Vagina (tissue), 2 donors: Measurements from ENCODE around the gene SPAG8.

Experiments
- POLR2A ChIP-seq, 2 donors: fragments of 450-650 bp; IDR thresholded peaks; one replicate each; pipeline ENCODE4 v1.6.1; 2017; ENCODE audit warnings: antibody characterized with exemption in 2 of 2, mild to moderate bottlenecking in 2 of 2, moderate library complexity in 2 of 2
- TF ChIP-seq, protein P1 (sequence below), 3 experiments: fragments of 450-650 bp in 2 of 3; fragments of 200-600 bp in 1 of 3; sonication (generic) in 1 of 3; IDR thresholded peaks; one replicate each; pipeline ENCODE4 v1.5.1; 2017 to 2019; ENCODE audit warnings: antibody characterized with exemption in 3 of 3, mild to moderate bottlenecking in 2 of 3, moderate library complexity in 2 of 3

DNA sequence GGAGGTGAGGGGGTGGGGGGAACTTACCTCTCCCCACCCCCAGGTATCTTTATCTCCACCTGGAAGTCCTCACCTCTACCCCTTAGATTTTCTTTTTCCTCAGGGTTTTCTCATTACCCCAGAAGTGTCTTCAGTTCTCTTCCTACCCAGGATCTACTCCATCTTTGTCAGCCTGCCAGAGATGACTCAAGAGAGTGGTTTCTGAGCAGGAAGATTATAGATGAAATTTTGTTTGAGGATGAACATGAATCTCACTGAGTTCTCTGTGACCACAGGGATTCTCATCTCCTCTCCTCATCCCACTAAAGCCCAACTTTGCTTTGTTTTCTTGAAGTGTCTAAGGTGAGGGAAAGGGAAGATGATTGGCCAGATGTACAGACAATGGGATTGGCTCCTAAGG lies 8.0 kb upstream of the SPAG8 start:
- TF ChIP-seq, protein P1, sequence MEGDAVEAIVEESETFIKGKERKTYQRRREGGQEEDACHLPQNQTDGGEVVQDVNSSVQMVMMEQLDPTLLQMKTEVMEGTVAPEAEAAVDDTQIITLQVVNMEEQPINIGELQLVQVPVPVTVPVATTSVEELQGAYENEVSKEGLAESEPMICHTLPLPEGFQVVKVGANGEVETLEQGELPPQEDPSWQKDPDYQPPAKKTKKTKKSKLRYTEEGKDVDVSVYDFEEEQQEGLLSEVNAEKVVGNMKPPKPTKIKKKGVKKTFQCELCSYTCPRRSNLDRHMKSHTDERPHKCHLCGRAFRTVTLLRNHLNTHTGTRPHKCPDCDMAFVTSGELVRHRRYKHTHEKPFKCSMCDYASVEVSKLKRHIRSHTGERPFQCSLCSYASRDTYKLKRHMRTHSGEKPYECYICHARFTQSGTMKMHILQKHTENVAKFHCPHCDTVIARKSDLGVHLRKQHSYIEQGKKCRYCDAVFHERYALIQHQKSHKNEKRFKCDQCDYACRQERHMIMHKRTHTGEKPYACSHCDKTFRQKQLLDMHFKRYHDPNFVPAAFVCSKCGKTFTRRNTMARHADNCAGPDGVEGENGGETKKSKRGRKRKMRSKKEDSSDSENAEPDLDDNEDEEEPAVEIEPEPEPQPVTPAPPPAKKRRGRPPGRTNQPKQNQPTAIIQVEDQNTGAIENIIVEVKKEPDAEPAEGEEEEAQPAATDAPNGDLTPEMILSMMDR (IDR thresholded peaks at IDR 0.05) = no peak
- TF ChIP-seq POLR2A (IDR thresholded peaks at IDR 0.05) = no peak
